UCSD-AML1 (cell line): ENCODE results near the gene KCNQ1.

Source experiments
- DNase-seq: peaks from one replicate; lab custom pipeline; 2025; ENCODE audit not compliant: unreplicated experiment; lab: John Stamatoyannopoulos, UW

KCNQ1 gene

DNA sequence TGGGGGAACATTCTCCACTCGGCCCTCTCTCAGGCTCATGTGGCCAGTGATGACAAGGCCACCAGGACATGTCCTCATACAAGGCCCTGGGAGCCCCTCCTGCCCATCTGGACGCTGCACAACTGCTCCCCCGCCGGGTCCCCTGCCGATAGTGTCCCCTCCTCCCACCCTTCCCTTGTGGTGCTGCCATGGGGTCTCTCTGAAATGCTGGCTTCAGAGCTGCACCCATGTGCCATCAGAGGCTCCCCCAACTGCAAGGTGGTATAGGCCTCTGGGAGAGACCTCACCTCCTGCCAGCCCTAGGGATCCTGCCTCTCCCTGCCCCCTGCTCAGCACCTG, 142.0 kb downstream of the KCNQ1 start:
- DNase-seq, result no peak

GRCh38 chr11:2587132-2587930, 142.5 kb downstream of the KCNQ1 start:
- DNase-seq, result no peak

DNA sequence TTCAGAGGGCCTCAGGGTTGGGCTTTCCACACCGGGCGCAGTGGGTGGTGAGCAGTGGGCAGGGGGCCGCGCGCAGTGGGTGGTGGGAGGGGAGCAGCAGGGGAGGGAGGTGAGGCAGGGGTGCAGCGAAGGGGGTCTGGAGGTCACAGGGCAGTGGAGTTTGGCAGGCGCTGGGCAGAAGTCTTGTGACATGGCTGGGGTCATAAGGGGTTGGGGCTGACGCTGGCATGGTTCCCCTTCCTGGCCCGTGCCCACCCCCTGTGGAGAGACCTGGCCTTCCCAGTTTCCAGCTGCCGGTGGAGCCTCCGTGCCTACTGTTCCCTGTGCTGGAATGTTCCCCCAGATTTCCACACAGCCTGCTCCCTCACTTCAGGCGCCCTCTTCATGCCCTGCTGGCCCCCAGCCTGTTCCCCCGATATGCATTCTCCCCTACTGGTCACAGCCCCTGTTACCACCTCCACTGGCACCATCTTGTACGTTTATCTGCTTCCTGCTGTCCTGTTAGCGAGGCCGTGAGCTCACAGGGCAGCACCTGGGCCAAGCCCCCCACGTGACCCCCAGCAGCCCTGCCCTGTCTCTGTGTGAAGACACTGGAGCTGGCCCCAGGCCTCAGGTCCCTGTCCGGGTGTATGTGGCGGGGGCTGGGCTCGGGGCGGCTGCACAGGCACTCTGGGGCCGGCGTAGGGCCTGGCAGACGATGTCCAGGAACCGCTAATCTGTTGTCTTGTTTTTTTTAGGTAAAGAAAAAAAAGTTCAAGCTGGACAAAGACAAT, 143.4 kb downstream of the KCNQ1 start:
- no peak for DNase-seq

- DNase-seq, result no peak
Observed at GRCh38 chr11:2588809-2589537, 144.2 kb downstream of the KCNQ1 start.

- no peak for DNase-seq
Observed at GRCh38 chr11:2589538-2589934, 144.7 kb downstream of the KCNQ1 start.

- no peak for DNase-seq
Observed at GRCh38 chr11:2590131-2590964, 145.5 kb downstream of the KCNQ1 start.

DNA sequence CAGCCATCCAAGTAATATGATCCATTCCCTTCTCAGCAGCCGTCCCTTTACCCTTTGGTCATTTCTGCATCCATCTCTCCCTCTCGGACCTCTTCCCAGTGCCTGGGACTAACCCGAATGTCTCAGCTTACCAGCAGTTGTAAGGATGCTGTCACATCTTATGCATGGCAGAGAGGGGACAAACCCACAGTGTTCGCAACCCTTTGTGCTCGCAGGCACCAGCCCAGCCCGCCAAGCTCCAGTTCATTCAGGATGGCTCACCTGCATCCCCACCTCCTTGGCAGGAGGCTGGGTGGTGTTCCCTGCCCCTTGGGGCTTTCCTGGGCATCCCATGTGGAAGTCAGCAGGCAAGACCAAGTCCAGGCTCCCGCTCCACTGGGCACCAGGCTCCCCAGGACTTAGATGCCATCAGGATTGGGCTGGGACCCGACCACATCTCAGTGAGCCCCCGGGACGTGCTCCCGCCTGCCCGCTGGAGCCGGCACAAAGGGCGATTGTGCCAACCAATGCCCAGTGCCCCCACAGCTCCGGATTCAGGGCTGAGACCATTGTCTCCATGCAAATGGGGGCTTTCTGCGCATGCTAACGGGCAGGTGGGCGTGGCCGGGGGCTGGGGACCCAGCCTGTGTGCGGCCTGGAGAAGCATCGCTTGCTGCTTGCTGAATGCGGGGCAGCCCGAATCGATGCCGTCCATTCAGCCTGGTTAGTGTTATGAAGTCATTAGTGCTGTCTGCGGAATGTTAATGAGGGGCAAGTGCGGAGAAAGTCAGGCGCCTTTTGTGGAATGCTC, 146.4 kb downstream of the KCNQ1 start:
- DNase-seq, result no peak

DNA sequence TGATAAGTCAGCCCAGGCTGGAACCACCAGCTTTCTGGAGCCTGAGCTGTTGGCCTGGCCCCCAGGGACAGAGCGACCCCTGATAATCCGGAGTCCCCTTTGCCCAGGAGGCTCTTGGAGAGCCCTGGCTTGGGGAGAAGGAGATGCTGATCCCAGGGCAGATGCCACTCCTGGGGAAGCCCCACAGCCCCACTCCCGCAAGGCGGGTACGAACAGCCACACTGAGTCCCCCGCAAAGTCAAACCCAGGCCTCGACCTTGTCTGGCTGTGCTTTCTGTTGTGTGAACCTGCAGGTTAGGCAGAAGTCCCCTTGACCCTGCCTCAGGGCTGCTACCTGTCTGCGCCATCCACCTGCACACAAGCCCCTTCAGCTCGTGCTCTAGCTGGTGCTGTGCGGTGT, 147.0 kb downstream of the KCNQ1 start:
- no peak for DNase-seq

DNA sequence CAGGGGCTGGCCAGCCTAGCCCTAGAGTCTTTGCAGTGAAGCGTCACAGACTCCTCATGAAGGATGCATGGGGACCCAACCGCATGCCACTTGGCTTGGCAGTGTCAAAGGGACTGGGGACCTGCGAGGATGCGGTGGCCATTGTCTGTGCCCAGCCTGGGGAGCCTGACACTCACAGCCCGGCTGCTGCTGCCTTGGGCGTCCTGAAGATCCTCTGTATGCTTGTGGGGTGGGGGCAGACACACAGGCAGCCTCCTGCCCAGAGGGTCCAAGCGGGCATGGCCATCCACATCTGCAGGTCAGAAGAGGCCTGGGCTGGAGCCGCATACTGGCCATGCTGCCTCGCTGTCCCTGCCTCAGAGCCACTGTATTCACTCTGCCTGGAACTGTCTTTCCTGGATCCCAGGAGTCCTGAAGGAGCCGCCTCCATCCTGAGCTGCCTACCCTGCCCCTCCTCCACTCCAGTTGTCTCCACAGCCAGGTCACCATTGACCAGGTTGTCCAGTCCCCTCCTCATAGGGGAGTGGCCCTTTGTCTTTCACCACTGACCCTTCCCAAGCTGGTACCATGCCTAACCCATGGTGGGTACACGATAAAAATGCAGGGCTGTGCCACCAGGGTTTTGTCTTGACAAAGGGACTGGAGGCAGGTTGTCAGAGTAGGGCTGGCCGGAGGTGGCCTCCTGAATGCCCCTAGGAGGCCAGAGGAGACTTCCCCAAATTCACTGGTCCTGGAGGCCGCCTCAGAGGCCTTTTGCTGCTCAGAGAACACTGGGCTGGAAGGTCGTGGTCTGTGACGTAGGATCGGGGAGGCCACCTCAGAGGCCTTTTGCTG, 148.0 kb downstream of the KCNQ1 start:
- DNase-seq, result no peak

- DNase-seq, result no peak
Observed at GRCh38 chr11:2593393-2593950, 148.7 kb downstream of the KCNQ1 start.

DNA sequence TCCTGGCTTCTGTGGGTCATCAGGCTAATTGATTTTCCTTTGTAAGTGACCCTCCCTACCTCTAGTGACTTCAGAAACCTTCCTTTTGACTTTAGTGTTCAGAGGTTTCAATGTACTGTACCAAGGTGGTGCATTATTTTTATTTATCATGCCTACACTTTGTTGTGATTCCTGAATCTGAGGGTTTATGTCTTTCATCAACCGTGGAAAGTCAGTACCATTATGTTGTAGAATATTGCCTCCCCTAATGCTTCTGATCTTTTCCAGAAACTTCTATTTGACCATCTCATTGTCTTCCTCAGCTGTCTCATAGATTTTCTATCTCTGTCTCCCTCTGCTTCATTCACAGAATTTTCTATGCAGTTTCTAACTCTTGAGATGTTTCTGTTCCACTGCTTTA, 149.5 kb downstream of the KCNQ1 start:
- DNase-seq, result no peak

DNA sequence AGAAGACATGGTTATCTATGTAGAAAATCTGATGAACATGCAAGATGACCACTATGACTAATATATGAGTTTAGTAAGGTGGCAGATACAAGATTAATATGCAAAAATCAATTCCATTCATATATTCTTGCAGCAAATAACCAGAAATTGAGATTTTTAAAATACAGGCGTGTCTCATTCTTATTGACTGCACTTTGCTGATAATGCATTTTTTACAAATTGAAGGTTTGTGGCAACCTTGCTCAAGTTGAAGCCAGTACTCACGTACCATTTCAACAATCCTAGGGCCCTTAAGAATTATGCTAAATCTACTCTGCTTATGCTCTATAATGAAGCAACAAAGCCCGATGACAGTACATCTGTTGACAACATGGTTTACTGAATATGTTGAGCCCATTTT, 150.4 kb downstream of the KCNQ1 start:
- DNase-seq, result no peak

GRCh38 chr11:2599561-2600189, 154.9 kb downstream of the KCNQ1 start:
- no peak for DNase-seq

- DNase-seq, result no peak
Observed at GRCh38 chr11:2609345-2609744, 164.5 kb downstream of the KCNQ1 start.

GRCh38 chr11:2612884-2613571, 168.2 kb downstream of the KCNQ1 start:
- no peak for DNase-seq

- no peak for DNase-seq
Observed at GRCh38 chr11:2621894-2622293, 177.1 kb downstream of the KCNQ1 start.

DNA sequence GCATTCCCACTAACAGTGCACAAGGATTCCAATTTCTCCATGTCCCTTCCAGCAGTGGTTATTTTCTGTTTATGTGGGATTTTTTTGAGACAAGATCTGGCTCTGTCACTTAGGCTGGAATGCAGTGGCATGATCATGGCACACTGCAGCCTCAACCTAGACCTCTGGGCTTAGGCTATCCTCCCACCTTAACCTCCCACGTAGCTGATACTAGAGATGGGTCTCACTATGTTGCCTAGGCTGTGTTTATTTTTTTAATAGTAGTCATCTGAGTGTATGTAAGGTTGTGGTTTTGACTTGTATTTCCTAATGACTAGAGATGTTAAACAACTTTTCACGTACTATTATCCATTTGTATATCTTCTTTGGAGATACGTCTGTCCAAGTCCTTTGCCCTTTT, 180.4 kb downstream of the KCNQ1 start:
- DNase-seq, result no peak

DNA sequence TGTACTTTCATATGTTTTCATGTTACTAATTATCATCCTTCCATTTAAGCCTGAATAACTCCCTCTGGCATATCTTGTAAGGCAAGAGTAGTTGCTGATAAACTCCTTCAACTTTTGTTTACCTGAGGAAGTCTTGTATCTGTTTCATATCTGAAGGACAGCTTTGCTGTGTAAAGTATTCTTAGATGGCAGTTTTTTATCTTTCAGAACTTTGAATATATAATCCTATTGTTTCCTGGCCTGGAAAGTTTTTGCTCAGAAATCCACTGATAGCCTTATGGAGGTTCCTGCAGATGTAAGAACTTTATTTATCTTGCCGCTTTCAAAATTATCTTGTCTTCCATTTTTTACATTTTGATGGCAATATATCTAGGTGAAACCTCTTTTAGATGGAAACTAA, 185.9 kb downstream of the KCNQ1 start:
- no peak for DNase-seq
